ENCODE results near the gene GALNT18. TPM values are rescaled to one million over a fixed set of nuclear protein-coding genes. Genes with fewer than 3 reads are reported as not detected.

Gene GALNT18
- total RNA-seq, 1 experiment from 2014 or later = not detected

GRCh38 chr11:11309906-11310305, 311.9 kb downstream of the GALNT18 start:
- Histone ChIP-seq H3K4me1 (replicated peaks; ENCODE audit: insufficient read depth) (no peaks in the 10 kb centered on the region), H3K4me2 (no peak overlapping the region), H4K20me1 (ENCODE audit: insufficient read depth) (no peaks in the 10 kb centered on the region), H3K9me2 (ENCODE audit: insufficient read depth) (no peaks in the 10 kb centered on the region), H3K9me3 (ENCODE audit: insufficient read depth, low read depth) (no peaks in the 10 kb centered on the region), H2AFZ (no peak overlapping the region), H3K79me2 (ENCODE audit: low read depth) (no peaks in the 10 kb centered on the region), H3K27ac (no peak overlapping the region), H3K27me3 (ENCODE audit: insufficient read depth, low read depth) (peaks cover 3% of the 10 kb centered on the region; the same call in 1 of the 2 replicates), H3K4me3 (no peak overlapping the region), H3K36me3 (ENCODE audit: low read depth) (no peaks in the 10 kb centered on the region), H3F3A (ENCODE audit: insufficient read depth, low read depth) (no peaks in the 10 kb centered on the region)
- BruUV-seq (replicated peaks) = no TSS peak
- intact Hi-C loops (cut with micrococcal nuclease; ENCODE audit: unreplicated experiment) = no loop called here
- ChIA-PET POLR2A (ENCODE audit: unreplicated experiment) (no interaction called here), CTCF (no interaction called here)
- no peak for TF ChIP-seq EZH2 (IDR thresholded peaks at IDR 0.05; ENCODE audit: low read depth)
- no peak for TF ChIP-seq CTCF (conservative IDR thresholded peaks at IDR 0.05)
- no peak for DNase-seq

- H4K20me1 ChIP-seq (ENCODE audit: insufficient read depth) = no peaks in the 10 kb centered on the region
- no peak overlapping the region for H2AFZ ChIP-seq
- no peak overlapping the region for H3K4me3 ChIP-seq
- no peak overlapping the region for H3K4me2 ChIP-seq
- H3K9me3 ChIP-seq (ENCODE audit: insufficient read depth, low read depth) = no peaks in the 10 kb centered on the region
- H3F3A ChIP-seq (ENCODE audit: insufficient read depth, low read depth) = no peaks in the 10 kb centered on the region
- intact Hi-C loops (cut with micrococcal nuclease; ENCODE audit: unreplicated experiment) = no loop called here
- no peak for DNase-seq
- H3K4me1 ChIP-seq (replicated peaks; ENCODE audit: insufficient read depth) = no peaks in the 10 kb centered on the region
- no peaks in the 10 kb centered on the region for H3K36me3 ChIP-seq (ENCODE audit: low read depth)
- H3K27ac ChIP-seq = no peak overlapping the region
- ChIA-PET POLR2A (ENCODE audit: unreplicated experiment) (no interaction called here), CTCF (no interaction called here)
- H3K79me2 ChIP-seq (ENCODE audit: low read depth) = no peaks in the 10 kb centered on the region
- no TSS peak for BruUV-seq (replicated peaks)
- H3K27me3 ChIP-seq (ENCODE audit: insufficient read depth, low read depth) = peaks cover 11% of the 10 kb centered on the region; the same call in 1 of the 2 replicates
- H3K9me2 ChIP-seq (ENCODE audit: insufficient read depth) = no peaks in the 10 kb centered on the region
- TF ChIP-seq CTCF (conservative IDR thresholded peaks at IDR 0.05) = no peak
Measured at GRCh38 chr11:11308249-11308648, 313.6 kb downstream of the GALNT18 start.

GRCh38 chr11:11306855-11307254, 314.9 kb downstream of the GALNT18 start:
- no peak overlapping the region for H2AFZ ChIP-seq
- H3K27ac ChIP-seq = no peak overlapping the region
- no peaks in the 10 kb centered on the region for H4K20me1 ChIP-seq (ENCODE audit: insufficient read depth)
- no peak for DNase-seq
- no TSS peak for BruUV-seq (replicated peaks)
- CTCF ChIA-PET = no interaction called here
- no peaks in the 10 kb centered on the region for H3K79me2 ChIP-seq (ENCODE audit: low read depth)
- no peaks in the 10 kb centered on the region for H3F3A ChIP-seq (ENCODE audit: insufficient read depth, low read depth)
- no peak overlapping the region for H3K4me3 ChIP-seq
- POLR2A ChIA-PET (ENCODE audit: unreplicated experiment) = no interaction called here
- H3K27me3 ChIP-seq (ENCODE audit: insufficient read depth, low read depth) = peaks cover 23% of the 10 kb centered on the region
- intact Hi-C loops (cut with micrococcal nuclease; ENCODE audit: unreplicated experiment) = no loop called here
- TF ChIP-seq CTCF (conservative IDR thresholded peaks at IDR 0.05) (no peak), EZH2 (IDR thresholded peaks at IDR 0.05; ENCODE audit: low read depth) (no peak)
- H3K4me2 ChIP-seq = no peak overlapping the region
- no peaks in the 10 kb centered on the region for H3K4me1 ChIP-seq (replicated peaks; ENCODE audit: insufficient read depth)
- no peaks in the 10 kb centered on the region for H3K9me2 ChIP-seq (ENCODE audit: insufficient read depth)
- no peaks in the 10 kb centered on the region for H3K9me3 ChIP-seq (ENCODE audit: insufficient read depth, low read depth)
- H3K36me3 ChIP-seq (ENCODE audit: low read depth) = no peaks in the 10 kb centered on the region
